Lung (tissue), 12 donors: ENCODE measurements around the gene STIP1. TPM values are rescaled to one million over a fixed set of nuclear protein-coding genes. Genes with fewer than 3 reads are reported as not detected.

Experiments used
- ATAC-seq: fragments of 200-7000 bp; cut with Tn5 transposase; one replicate; pipeline ENCODE4 v1.9.1; 2020; ENCODE audit warnings: moderate number of reproducible peaks; ENCODE audit not compliant: insufficient read depth, low FRiP score
- DNase-seq, 3 donors: peaks; one replicate each; pipeline ENCODE4 v3.0.0-alpha.2; 2013 to 2017
- H3K27ac ChIP-seq, 2 donors: one replicate each; pipeline ENCODE4 v1.5.1; 2013; ENCODE audit warnings: mild to moderate bottlenecking in 2 of 2, moderate library complexity in 2 of 2, control low read depth in 1 of 2, inconsistent platforms in 1 of 2, low read depth in 1 of 2, low read length in 1 of 2
- H3K27me3 ChIP-seq, 3 donors: one replicate each; pipeline ENCODE4 v1.5.1; 2013; ENCODE audit warnings: low read length in 2 of 3; ENCODE audit not compliant: control insufficient read depth in 3 of 3, insufficient read depth in 3 of 3
- H3K36me3 ChIP-seq, 4 donors: one replicate each; pipeline ENCODE4 v1.5.1; 2013; ENCODE audit warnings: low read length in 4 of 4, mild to moderate bottlenecking in 1 of 4, moderate library complexity in 1 of 4; ENCODE audit not compliant: control insufficient read depth in 4 of 4, insufficient read depth in 4 of 4
- H3K4me1 ChIP-seq, 5 donors: one replicate each; pipeline ENCODE4 v1.5.1; 2013; ENCODE audit warnings: low read length in 5 of 5, mild to moderate bottlenecking in 2 of 5, moderate library complexity in 1 of 5; ENCODE audit not compliant: control insufficient read depth in 5 of 5, insufficient read depth in 5 of 5
- H3K4me3 ChIP-seq: one replicate; pipeline ENCODE4 v1.5.1; 2013; ENCODE audit warnings: mild to moderate bottlenecking, control low read depth, moderate library complexity
- H3K9ac ChIP-seq, 2 donors: one replicate each; pipeline ENCODE4 v1.5.1; 2013; ENCODE audit warnings: low read length in 2 of 2, control low read depth in 1 of 2; ENCODE audit not compliant: insufficient read depth in 1 of 2
- H3K9me3 ChIP-seq, 4 donors: one replicate each; pipeline ENCODE4 v1.5.1; 2013; ENCODE audit warnings: low read length in 3 of 4, mild to moderate bottlenecking in 1 of 4, moderate library complexity in 1 of 4; ENCODE audit not compliant: control insufficient read depth in 4 of 4, insufficient read depth in 3 of 4
- WGBS, 2 donors: extraction: QIAGEN DNeasy Blood & Tissue Kit; methylation state at CpG; one replicate each; pipeline ENCODE4 v1.1.7; 2013; 5-methylcytosine and 5-hydroxymethylcytosine counted together
- polyA plus RNA-seq, 2 donors: library from polyadenylated mRNA; stranded (reverse); fragments of 200-250 nt; gene quantifications; one replicate each; pipeline ENCODE4 v1.2.1, GENCODE V29; 2013
- total RNA-seq, 2 donors: library from RNA; depleted of rRNA in 1 of 2; stranded (reverse); fragments of >200 nt in 1 of 2; gene quantifications; one replicate each; pipeline ENCODE4 v1.2.1, GENCODE V29; 2014 to 2021
- TF ChIP-seq, protein P1 (sequence below): IDR thresholded peaks from 2 replicates; pipeline ENCODE4 v1.5.1; 2012; ENCODE audit warnings: mild to moderate bottlenecking; ENCODE audit errors: control extremely low read depth, extremely low read depth
- donor health status: control.
- donor health status: control.
- donor health status: Bipolar disorder and iron deficiency.
- donor health status: healthy.
- donor health status: DM: yes; HTN: yes; CAD: no.

The STIP1 gene
- total and polyA plus RNA-seq, 4 donors: 75.9 to 122 (median 94.8) TPM

- Histone ChIP-seq H3K4me1 (peaks cover 0 to 22% (median 4%) of the 10 kb centered on the region in 5 donors), H3K9ac (no peak overlapping the region), H3K36me3 (peaks cover 0 to 34% (median 2%) of the 10 kb centered on the region in 4 donors), H3K4me3 (no peak overlapping the region), H3K9me3 (no peaks in the 10 kb centered on the region), H3K27me3 (no peaks in the 10 kb centered on the region), H3K27ac (no peak overlapping the region)
- WGBS, 2 donors: 91 to 93% methylated on average over 17 of the region's 17 CpGs
- DNase-seq (no peak), ATAC-seq (no peak)
- TF ChIP-seq, protein P1, sequence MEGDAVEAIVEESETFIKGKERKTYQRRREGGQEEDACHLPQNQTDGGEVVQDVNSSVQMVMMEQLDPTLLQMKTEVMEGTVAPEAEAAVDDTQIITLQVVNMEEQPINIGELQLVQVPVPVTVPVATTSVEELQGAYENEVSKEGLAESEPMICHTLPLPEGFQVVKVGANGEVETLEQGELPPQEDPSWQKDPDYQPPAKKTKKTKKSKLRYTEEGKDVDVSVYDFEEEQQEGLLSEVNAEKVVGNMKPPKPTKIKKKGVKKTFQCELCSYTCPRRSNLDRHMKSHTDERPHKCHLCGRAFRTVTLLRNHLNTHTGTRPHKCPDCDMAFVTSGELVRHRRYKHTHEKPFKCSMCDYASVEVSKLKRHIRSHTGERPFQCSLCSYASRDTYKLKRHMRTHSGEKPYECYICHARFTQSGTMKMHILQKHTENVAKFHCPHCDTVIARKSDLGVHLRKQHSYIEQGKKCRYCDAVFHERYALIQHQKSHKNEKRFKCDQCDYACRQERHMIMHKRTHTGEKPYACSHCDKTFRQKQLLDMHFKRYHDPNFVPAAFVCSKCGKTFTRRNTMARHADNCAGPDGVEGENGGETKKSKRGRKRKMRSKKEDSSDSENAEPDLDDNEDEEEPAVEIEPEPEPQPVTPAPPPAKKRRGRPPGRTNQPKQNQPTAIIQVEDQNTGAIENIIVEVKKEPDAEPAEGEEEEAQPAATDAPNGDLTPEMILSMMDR: no peak
These were observed 38.4 kb downstream of the STIP1 start for GRCh38 chr11:64224151-64224890.

DNA sequence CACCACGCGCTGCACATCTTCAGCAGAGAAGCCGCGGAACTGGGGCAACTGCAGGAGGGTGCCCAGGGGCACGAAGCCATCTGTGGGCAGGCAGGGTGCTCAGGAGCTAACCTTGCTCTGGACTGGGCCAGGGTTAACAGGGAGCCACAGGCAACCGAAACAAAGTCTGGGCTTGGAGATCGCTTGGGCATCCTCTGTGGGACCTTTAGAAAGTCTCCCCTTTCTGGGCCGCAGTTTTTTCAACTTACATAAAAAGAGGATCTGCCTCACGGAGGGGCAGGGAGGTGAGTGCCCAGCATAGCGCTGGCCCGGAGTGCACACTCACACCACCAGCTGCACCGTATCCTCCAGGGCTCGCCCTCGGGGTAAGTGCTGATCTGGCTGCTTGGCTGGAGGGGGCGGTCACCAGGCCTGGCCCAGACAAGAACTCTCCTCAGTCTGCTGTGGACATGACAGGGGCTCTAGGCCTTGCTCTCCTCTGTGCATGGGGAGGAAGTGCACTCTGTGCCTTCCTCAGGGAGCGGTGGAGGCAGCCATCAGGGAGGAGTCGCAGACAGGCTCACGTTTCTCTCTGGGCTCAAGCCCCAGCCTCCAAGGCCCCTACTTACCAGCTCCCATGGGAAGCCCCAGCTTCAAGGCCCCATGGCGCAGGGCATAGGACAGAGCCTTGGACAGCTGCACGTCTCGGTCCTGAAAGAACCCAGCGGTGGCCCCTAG is 39.1 kb downstream of the STIP1 start:
- H3K9ac ChIP-seq: peak overlapping the region in 1 of 2 donors; percentile 63
- ATAC-seq (no peak), DNase-seq (no peak)
- peaks cover 0 to 29% (median 4%) of the 10 kb centered on the region in 5 donors for H3K4me1 ChIP-seq
- H3K36me3 ChIP-seq: peaks cover 0 to 26% (median 2%) of the 10 kb centered on the region in 4 donors
- H3K27me3 ChIP-seq: no peaks in the 10 kb centered on the region
- no peaks in the 10 kb centered on the region for H3K9me3 ChIP-seq
- H3K27ac ChIP-seq: peak overlapping the region in 1 of 2 donors; percentile 91
- peak overlapping the region; percentile 66 for H3K4me3 ChIP-seq
- TF ChIP-seq, protein P1: no peak
- 61% methylated on average over 21 to 22 of the region's 22 CpGs for WGBS, 2 donors

- WGBS, 2 donors: 0 to 1% methylated on average over 53 to 54 of the region's 54 CpGs
- H3K4me1 ChIP-seq: peaks cover 0 to 30% (median 4%) of the 10 kb centered on the region in 5 donors
- TF ChIP-seq, protein P1: no peak
These were observed 39.9 kb downstream of the STIP1 start, which contains the start of the genes NUDT22 and TRPT1 for GRCh38 chr11:64225608-64226506. Gene NUDT22 (plus strand): TSS chr11:64226274. CDS start chr11:64226653, 379 bp downstream. Gene TRPT1 (minus strand): TSS chr11:64226186. CDS start chr11:64225860, 326 bp downstream.

More at GRCh38 chr11:64225608-64226506, 39.9 kb downstream of the STIP1 start, which contains the start of the genes NUDT22 and TRPT1:
- H3K36me3 ChIP-seq: peaks cover 0 to 18% (median 2%) of the 10 kb centered on the region in 4 donors
- no peaks in the 10 kb centered on the region for H3K9me3 ChIP-seq
- H3K27me3 ChIP-seq: no peaks in the 10 kb centered on the region
- peak within 1 kb of the TSS; percentile 66 for H3K4me3 ChIP-seq
- peak; percentile 91 to 93 (median 91) for DNase-seq
- H3K27ac ChIP-seq: peak within 1 kb of the TSS; percentile 91 to 93
- peak; percentile 91 for ATAC-seq
- H3K9ac ChIP-seq: peak within 1 kb of the TSS; percentile 70 to 77
